ENCODE measurements around the gene ACSF2.

GRCh38 chr17:50471009-50471905, 45.2 kb downstream of the ACSF2 start:
- TF ChIP-seq POLR2A (IDR thresholded peaks at IDR 0.05; ENCODE audit: low read length): no peak
- no peak for TF ChIP-seq CTCF (IDR thresholded peaks at IDR 0.05)
- no peak for TF ChIP-seq RAD21 (conservative IDR thresholded peaks at IDR 0.05 in 1 of 2, IDR thresholded peaks at IDR 0.05 in 1 of 2)
- no peak for TF ChIP-seq POLR2AphosphoS2 (conservative IDR thresholded peaks at IDR 0.05; ENCODE audit: low read length)
- TF ChIP-seq CBX8 (IDR thresholded peaks at IDR 0.05): no peak
- TF ChIP-seq, protein P1, sequence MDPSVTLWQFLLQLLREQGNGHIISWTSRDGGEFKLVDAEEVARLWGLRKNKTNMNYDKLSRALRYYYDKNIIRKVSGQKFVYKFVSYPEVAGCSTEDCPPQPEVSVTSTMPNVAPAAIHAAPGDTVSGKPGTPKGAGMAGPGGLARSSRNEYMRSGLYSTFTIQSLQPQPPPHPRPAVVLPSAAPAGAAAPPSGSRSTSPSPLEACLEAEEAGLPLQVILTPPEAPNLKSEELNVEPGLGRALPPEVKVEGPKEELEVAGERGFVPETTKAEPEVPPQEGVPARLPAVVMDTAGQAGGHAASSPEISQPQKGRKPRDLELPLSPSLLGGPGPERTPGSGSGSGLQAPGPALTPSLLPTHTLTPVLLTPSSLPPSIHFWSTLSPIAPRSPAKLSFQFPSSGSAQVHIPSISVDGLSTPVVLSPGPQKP (IDR thresholded peaks at IDR 0.05; ENCODE audit: low read depth, low read length): no peak
- no peak for TF ChIP-seq CBX2 (IDR thresholded peaks at IDR 0.05; ENCODE audit: borderline replicate concordance, low read depth)
- no peak for TF ChIP-seq REST (IDR thresholded peaks at IDR 0.05)
- TF ChIP-seq, protein P2, sequence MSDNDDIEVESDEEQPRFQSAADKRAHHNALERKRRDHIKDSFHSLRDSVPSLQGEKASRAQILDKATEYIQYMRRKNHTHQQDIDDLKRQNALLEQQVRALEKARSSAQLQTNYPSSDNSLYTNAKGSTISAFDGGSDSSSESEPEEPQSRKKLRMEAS (IDR thresholded peaks at IDR 0.05): no peak
- TF ChIP-seq KDM1A (IDR thresholded peaks at IDR 0.05; ENCODE audit: low read depth): no peak
- TF ChIP-seq SREBF2 (IDR thresholded peaks at IDR 0.05): no peak
- no peak for TF ChIP-seq KDM5A (IDR thresholded peaks at IDR 0.05)
- TF ChIP-seq EP300 (IDR thresholded peaks at IDR 0.05): no peak
- no peak for TF ChIP-seq MAFK (IDR thresholded peaks at IDR 0.05; ENCODE audit: partially characterized antibody)
